ENCODE measurements around the gene RGS11. TPM values are rescaled to one million over a fixed set of nuclear protein-coding genes. Genes with fewer than 3 reads are reported as not detected.

RGS11 gene
- polyA plus RNA-seq, 1 donor from 2014 or later: 3.5 TPM

- H3K4me2 ChIP-seq (ENCODE audit: low read length): peak within 1 kb of the TSS; percentile 93
- peak within 1 kb of the TSS; percentile 97 for H3K27ac ChIP-seq (ENCODE audit: low read length)
- H3F3A ChIP-seq (ENCODE audit: insufficient read depth, low read length, poor library complexity, severe bottlenecking): no peaks in the 10 kb centered on the region
- H3K9me3 ChIP-seq (ENCODE audit: low read length): no peaks in the 10 kb centered on the region
- H2AFZ ChIP-seq (ENCODE audit: low read depth, low read length): peak within 1 kb of the TSS; percentile 76
- no peaks in the 10 kb centered on the region for H3K9me2 ChIP-seq (ENCODE audit: insufficient read depth, low read length)
- peaks cover 36% of the 10 kb centered on the region for H3K79me2 ChIP-seq (replicated peaks; ENCODE audit: insufficient read depth, low read length)
- H3K27me3 ChIP-seq (ENCODE audit: insufficient read depth, low read depth, low read length): no peaks in the 10 kb centered on the region
- no peaks in the 10 kb centered on the region for H4K20me1 ChIP-seq (ENCODE audit: insufficient read depth)
- peak within 1 kb of the TSS; percentile 97 for H3K9ac ChIP-seq (ENCODE audit: low read length)
- peak within 1 kb of the TSS; percentile 96 for H3K4me3 ChIP-seq (ENCODE audit: low read length)
- peak; percentile 26 for TF ChIP-seq CTCF (IDR thresholded peaks at IDR 0.05; ENCODE audit: poor library complexity, severe bottlenecking)
- TF ChIP-seq RAD21 (conservative IDR thresholded peaks at IDR 0.05): peak; percentile 46
- peak; percentile 100 for TF ChIP-seq POLR2AphosphoS5 (IDR thresholded peaks at IDR 0.05)
- peak; percentile 88 for TF ChIP-seq MXI1 (conservative IDR thresholded peaks at IDR 0.05; ENCODE audit: poor library complexity, severe bottlenecking)
- TF ChIP-seq EZH2 (IDR thresholded peaks at IDR 0.05; ENCODE audit: borderline replicate concordance, insufficient read depth, low read length, poor library complexity, severe bottlenecking): no peak
- peak; percentile 53 for TF ChIP-seq SMC3 (conservative IDR thresholded peaks at IDR 0.05; ENCODE audit: poor library complexity)
- TF ChIP-seq EP300 (conservative IDR thresholded peaks at IDR 0.05; ENCODE audit: poor library complexity, severe bottlenecking): peak; percentile 79
- peak; percentile 74 for TF ChIP-seq TAF1 (IDR thresholded peaks at IDR 0.05; ENCODE audit: low read depth)
- TF ChIP-seq REST (IDR thresholded peaks at IDR 0.05; ENCODE audit: borderline replicate concordance): peak; percentile 85
- H3K36me3 ChIP-seq (ENCODE audit: insufficient read depth, low read length): no peaks in the 10 kb centered on the region
Measured at GRCh38 chr16:228852-229730, 46.7 kb downstream of the RGS11 start, which contains the start of gene LUC7L. LUC7L (minus strand) TSS chr16:229449; CDS start chr16:229339, 110 bp downstream.

GRCh38 chr16:228151-228851, 47.4 kb downstream of the RGS11 start:
- Histone ChIP-seq H3K36me3 (ENCODE audit: insufficient read depth, low read length) (no peaks in the 10 kb centered on the region), H2AFZ (ENCODE audit: low read depth, low read length) (peak overlapping the region; percentile 76), H3K27me3 (ENCODE audit: insufficient read depth, low read depth, low read length) (no peaks in the 10 kb centered on the region), H3K4me2 (ENCODE audit: low read length) (peak overlapping the region; percentile 93), H3K9ac (ENCODE audit: low read length) (peak overlapping the region; percentile 97), H3K9me3 (ENCODE audit: low read length) (no peaks in the 10 kb centered on the region), H3F3A (ENCODE audit: insufficient read depth, low read length, poor library complexity, severe bottlenecking) (no peaks in the 10 kb centered on the region), H4K20me1 (ENCODE audit: insufficient read depth) (no peaks in the 10 kb centered on the region), H3K4me3 (ENCODE audit: low read length) (peak overlapping the region; percentile 96), H3K27ac (ENCODE audit: low read length) (peak overlapping the region; percentile 97), H3K9me2 (ENCODE audit: insufficient read depth, low read length) (no peaks in the 10 kb centered on the region), H3K79me2 (replicated peaks; ENCODE audit: insufficient read depth, low read length) (peaks cover 39% of the 10 kb centered on the region)
- no peak for TF ChIP-seq EP300 (conservative IDR thresholded peaks at IDR 0.05; ENCODE audit: poor library complexity, severe bottlenecking)
- no peak for TF ChIP-seq SMC3 (conservative IDR thresholded peaks at IDR 0.05; ENCODE audit: poor library complexity)
- TF ChIP-seq MXI1 (conservative IDR thresholded peaks at IDR 0.05; ENCODE audit: poor library complexity, severe bottlenecking): no peak
- no peak for TF ChIP-seq REST (IDR thresholded peaks at IDR 0.05; ENCODE audit: borderline replicate concordance)
- TF ChIP-seq RAD21 (conservative IDR thresholded peaks at IDR 0.05): no peak
- TF ChIP-seq CTCF (IDR thresholded peaks at IDR 0.05; ENCODE audit: poor library complexity, severe bottlenecking): no peak
- TF ChIP-seq POLR2AphosphoS5 (IDR thresholded peaks at IDR 0.05): no peak
- no peak for TF ChIP-seq TAF1 (IDR thresholded peaks at IDR 0.05; ENCODE audit: low read depth)
- no peak for TF ChIP-seq EZH2 (IDR thresholded peaks at IDR 0.05; ENCODE audit: borderline replicate concordance, insufficient read depth, low read length, poor library complexity, severe bottlenecking)

Data from neural cell (in vitro differentiated cells).